ENCODE measurements around the gene LAMTOR2. TPM values are rescaled to one million over a fixed set of nuclear protein-coding genes. Genes with fewer than 3 reads are reported as not detected.

Gene LAMTOR2
- total and polyA plus RNA-seq, 9 of the 15 experiments (the other 6 are each of a cell fraction or from before 2014, with no cell fraction given): 39.0 to 161 (median 74.6) TPM

- TF ChIP-seq ARID4B (CRISPR knock-in tag; IDR thresholded peaks at IDR 0.05): no peak
- TF ChIP-seq FOS (IDR thresholded peaks at IDR 0.05; ENCODE audit: extremely low read depth, insufficient read length): no peak
- no peak for TF ChIP-seq RUNX1 (IDR thresholded peaks at IDR 0.05; ENCODE audit: low read depth)
- no peak for TF ChIP-seq TFAP4 (CRISPR knock-in tag; IDR thresholded peaks at IDR 0.05; ENCODE audit: borderline replicate concordance)
- TF ChIP-seq POLR2AphosphoS2 (IDR thresholded peaks at IDR 0.05; ENCODE audit: low read length): no peak
- TF ChIP-seq EP300 (IDR thresholded peaks at IDR 0.05; ENCODE audit: low read length): no peak
- no peak for TF ChIP-seq ZNF134 (CRISPR knock-in tag; conservative IDR thresholded peaks at IDR 0.05)
- no peak for TF ChIP-seq ZNF354B (CRISPR knock-in tag; IDR thresholded peaks at IDR 0.05)
- peak; percentile 61 for TF ChIP-seq RFX1 (IDR thresholded peaks at IDR 0.05)
- peak; percentile 97 for TF ChIP-seq NFIC (IDR thresholded peaks at IDR 0.05)
- TF ChIP-seq GABPB2 (CRISPR knock-in tag; conservative IDR thresholded peaks at IDR 0.05): no peak
- no peak for TF ChIP-seq ARID3A (IDR thresholded peaks at IDR 0.05; ENCODE audit: borderline replicate concordance, low read depth, low read length)
- no peak for TF ChIP-seq ZNF561 (CRISPR knock-in tag; conservative IDR thresholded peaks at IDR 0.05)
- 0 out of 4 replicates have a peak, but pooled peaks of 1 of the 2 experiments have one; percentile 11 for TF ChIP-seq HDAC1 (IDR thresholded peaks at IDR 0.05)
- TF ChIP-seq ZFX (CRISPR knock-in tag; IDR thresholded peaks at IDR 0.05): 0 out of 2 replicates have a peak, but pooled peaks have one; percentile 16
- TF ChIP-seq VEZF1 (CRISPR knock-in tag; IDR thresholded peaks at IDR 0.05): peak; percentile 47; the same call in 1 of the 2 replicates
- TF ChIP-seq NFIX (CRISPR knock-in tag; IDR thresholded peaks at IDR 0.05; ENCODE audit: low read depth): peak; percentile 55; the same call in 1 of the 2 replicates
- TF ChIP-seq TCF7L2 (IDR thresholded peaks at IDR 0.05; ENCODE audit: low read depth, low read length): no peak
- no peak for TF ChIP-seq EP400 (IDR thresholded peaks at IDR 0.05)
- no peak for TF ChIP-seq FOSL1 (tag; conservative IDR thresholded peaks at IDR 0.05)
- no peak for TF ChIP-seq ESRRA (IDR thresholded peaks at IDR 0.05; ENCODE audit: borderline replicate concordance, low read depth)
Measured at GRCh38 chr1:156104065-156104810, 49.7 kb downstream of the LAMTOR2 start (continued).
